Measurements from ENCODE around the gene VWA8.

DNA sequence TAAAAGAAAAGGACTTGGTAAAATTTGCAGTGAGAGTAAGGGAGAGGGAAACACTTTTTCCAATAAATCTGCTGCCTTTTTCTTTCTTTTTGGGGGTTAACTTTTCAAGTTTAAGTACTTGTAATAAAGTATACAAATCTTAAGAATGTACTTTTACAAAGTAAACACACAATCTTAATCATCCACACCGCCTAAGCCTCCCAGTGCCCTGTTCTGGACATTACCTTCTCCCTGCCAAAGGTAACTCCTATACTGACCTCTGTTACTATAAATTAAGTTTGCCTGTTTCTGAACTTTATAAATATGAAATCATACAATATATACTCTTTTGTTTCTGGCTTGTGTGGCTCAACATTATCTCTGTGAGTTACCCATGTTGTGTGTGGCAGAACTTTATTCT lies 365.6 kb downstream of the VWA8 start:
- TF ChIP-seq CTCF (IDR thresholded peaks at IDR 0.05), result no peak
- no peak for TF ChIP-seq POLR2AphosphoS5 (IDR thresholded peaks at IDR 0.05; ENCODE audit: insufficient read depth in 1 of 2, low read depth in 1 of 2)
- no peak for TF ChIP-seq POLR2A (IDR thresholded peaks at IDR 0.05)
